SK-N-MC (cell line): ENCODE results near the gene COMMD6.
"Not testable (repeated sequence)": the region's sequence is repeated elsewhere in the genome, so short reads cannot be mapped to it uniquely, and the experiment has no call there.

Source experiments
- DNase-seq: peaks from one replicate; pipeline ENCODE4 v3.0.0-alpha.2; 2011; ENCODE audit warnings: low read depth, low spot score
- H3K27ac ChIP-seq: fragments of 200-600 bp; sonication (generic); 2 replicates; pipeline ENCODE4 v1.5.1; 2016; ENCODE audit warnings: mixed run types
- H3K36me3 ChIP-seq: fragments of 200-600 bp; sonication (generic); 2 replicates; pipeline ENCODE4 v1.6.1; 2017; ENCODE audit warnings: antibody characterized with exemption, low read length, mixed read lengths; ENCODE audit not compliant: insufficient read depth
- H3K4me3 ChIP-seq: fragments of 200-600 bp; sonication (generic); 2 replicates; pipeline ENCODE4 v1.5.1; 2016
- H3K9ac ChIP-seq: fragments of 200-600 bp; sonication (generic); 2 replicates; pipeline ENCODE4 v1.8.0; 2017; ENCODE audit warnings: mixed run types, mixed read lengths; ENCODE audit not compliant: insufficient read length
- H3K9me3 ChIP-seq: fragments of 200-600 bp; sonication (generic); 2 replicates; pipeline ENCODE4 v1.6.1; 2017; ENCODE audit warnings: low read depth, mild to moderate bottlenecking, antibody characterized with exemption, low read length, moderate library complexity, mixed read lengths
- EZH2 ChIP-seq: fragments of 200-600 bp; sonication (generic); IDR thresholded peaks from one replicate; pipeline ENCODE4 v1.6.1; 2017; ENCODE audit warnings: antibody characterized with exemption
- FOXP2 ChIP-seq: optimal IDR thresholded peaks from 2 replicates; pipeline ENCODE3; 2011; ENCODE audit warnings: mild to moderate bottlenecking, moderate library complexity; ENCODE audit not compliant: insufficient read depth; ENCODE audit errors: extremely low read length, control extremely low read depth
- POLR2AphosphoS5 ChIP-seq: IDR thresholded peaks from 2 replicates; pipeline ENCODE4 v1.6.1; 2012; ENCODE audit warnings: mild to moderate bottlenecking, low read depth, low read length, borderline replicate concordance

COMMD6 gene

DNA sequence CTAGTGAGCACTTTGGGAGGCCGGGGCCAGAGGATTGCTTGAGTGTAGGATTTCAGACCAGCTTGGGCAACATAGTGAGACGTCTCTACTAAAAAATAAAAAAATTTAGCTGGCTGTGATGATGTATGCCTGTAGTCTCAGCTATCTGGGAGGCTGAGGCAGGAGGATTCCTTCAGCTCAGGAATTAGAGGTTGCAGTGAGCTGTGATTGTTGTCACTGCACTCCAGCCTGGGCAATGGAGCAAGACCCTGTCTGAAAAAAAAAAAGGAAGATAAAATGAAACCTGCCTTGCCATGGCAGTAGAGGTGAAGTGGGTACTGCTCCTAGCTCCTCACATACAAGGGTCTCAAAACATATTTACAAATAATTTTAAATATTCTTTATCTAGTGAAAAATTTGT is 19.3 kb upstream of the COMMD6 start:
- H3K4me3 ChIP-seq, result no peak overlapping the region
- H3K9ac ChIP-seq, result no peak overlapping the region
- peaks cover 20% of the 10 kb centered on the region; the same call in 1 of the 2 replicates for H3K36me3 ChIP-seq
- DNase-seq, result no peak
- H3K9me3 ChIP-seq, result no peaks in the 10 kb centered on the region
- no peak for TF ChIP-seq POLR2AphosphoS5
- TF ChIP-seq FOXP2, result no peak
- TF ChIP-seq EZH2, result no peak
- H3K27ac ChIP-seq, result no peak overlapping the region

GRCh38 chr13:75555836-75556235 is 18.2 kb upstream of the COMMD6 start:
- Histone ChIP-seq H3K4me3 (no peak overlapping the region), H3K36me3 (peaks cover 18% of the 10 kb centered on the region; the same call in 1 of the 2 replicates), H3K9me3 (no peaks in the 10 kb centered on the region), H3K27ac (no peak overlapping the region), H3K9ac (no peak overlapping the region)
- TF ChIP-seq FOXP2 (no peak), POLR2AphosphoS5 (no peak)
- DNase-seq, result no peak

GRCh38 chr13:75554981-75555380 is 17.3 kb upstream of the COMMD6 start:
- Histone ChIP-seq H3K36me3 (peaks cover 15% of the 10 kb centered on the region; the same call in 1 of the 2 replicates), H3K27ac (no peak overlapping the region), H3K4me3 (no peak overlapping the region), H3K9ac (no peak overlapping the region), H3K9me3 (no peaks in the 10 kb centered on the region)
- TF ChIP-seq EZH2 (no peak), POLR2AphosphoS5 (no peak), FOXP2 (no peak)
- DNase-seq, result no peak

DNA sequence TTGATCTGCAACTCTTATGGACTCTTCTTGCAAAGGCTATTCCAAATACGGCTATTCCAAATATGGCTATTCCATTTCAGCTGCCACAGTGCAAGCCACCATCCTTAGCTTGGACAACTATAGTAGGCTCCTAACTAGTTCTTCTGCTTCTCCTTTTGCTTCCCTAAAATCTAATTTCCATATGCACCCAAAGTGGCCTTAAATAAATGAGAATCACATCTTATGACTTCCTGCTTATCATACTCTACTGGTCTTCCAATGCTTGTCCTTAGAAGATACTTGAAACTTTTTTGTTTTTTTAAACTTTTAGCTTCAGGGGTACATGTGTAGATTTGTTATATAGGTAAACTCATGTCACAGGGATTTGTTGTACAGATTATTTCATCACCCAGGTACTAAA is 16.8 kb upstream of the COMMD6 start:
- TF ChIP-seq EZH2 (no peak), POLR2AphosphoS5 (no peak), FOXP2 (no peak)
- Histone ChIP-seq H3K9me3 (no peaks in the 10 kb centered on the region), H3K4me3 (no peak overlapping the region), H3K27ac (no peak overlapping the region), H3K9ac (no peak overlapping the region), H3K36me3 (peaks cover 15% of the 10 kb centered on the region; the same call in 1 of the 2 replicates)
- DNase-seq, result no peak

GRCh38 chr13:75550159-75550567 is 12.5 kb upstream of the COMMD6 start:
- no peak for DNase-seq
- no peak for TF ChIP-seq POLR2AphosphoS5
- TF ChIP-seq EZH2, result no peak
- TF ChIP-seq FOXP2, result no peak
- H3K27ac ChIP-seq, result no peak overlapping the region

GRCh38 chr13:75549262-75550158 is 11.9 kb upstream of the COMMD6 start, which contains the start of gene UCHL3:
Gene UCHL3, plus strand, starts transcription at chr13:75549791. Its CDS starts 30 bp downstream, at chr13:75549821.
- Histone ChIP-seq H3K9ac (peak within 1 kb of the TSS; percentile 92), H3K9me3 (no peaks in the 10 kb centered on the region), H3K27ac (peak within 1 kb of the TSS; percentile 90), H3K36me3 (peaks cover 7% of the 10 kb centered on the region; the same call in 1 of the 2 replicates), H3K4me3 (peak within 1 kb of the TSS; percentile 93)
- peak; percentile 78 for DNase-seq
- peak; percentile 78 for TF ChIP-seq POLR2AphosphoS5
- TF ChIP-seq EZH2, result no peak
- peak; percentile 12 for TF ChIP-seq FOXP2

More at GRCh38 chr13:75550159-75550567, 12.5 kb upstream of the COMMD6 start:
- Histone ChIP-seq H3K4me3 (peak overlapping the region; percentile 93), H3K36me3 (peaks cover 14% of the 10 kb centered on the region; the same call in 1 of the 2 replicates), H3K9ac (peak overlapping the region; percentile 92), H3K9me3 (no peaks in the 10 kb centered on the region)

- Histone ChIP-seq H3K9me3 (no peaks in the 10 kb centered on the region), H3K36me3 (no peaks in the 10 kb centered on the region), H3K9ac (no peak overlapping the region), H3K27ac (no peak overlapping the region), H3K4me3 (no peak overlapping the region)
- DNase-seq, result no peak
- TF ChIP-seq FOXP2 (no peak), EZH2 (no peak), POLR2AphosphoS5 (no peak)
Measured at GRCh38 chr13:75547917-75548316, 10.3 kb upstream of the COMMD6 start.

DNA sequence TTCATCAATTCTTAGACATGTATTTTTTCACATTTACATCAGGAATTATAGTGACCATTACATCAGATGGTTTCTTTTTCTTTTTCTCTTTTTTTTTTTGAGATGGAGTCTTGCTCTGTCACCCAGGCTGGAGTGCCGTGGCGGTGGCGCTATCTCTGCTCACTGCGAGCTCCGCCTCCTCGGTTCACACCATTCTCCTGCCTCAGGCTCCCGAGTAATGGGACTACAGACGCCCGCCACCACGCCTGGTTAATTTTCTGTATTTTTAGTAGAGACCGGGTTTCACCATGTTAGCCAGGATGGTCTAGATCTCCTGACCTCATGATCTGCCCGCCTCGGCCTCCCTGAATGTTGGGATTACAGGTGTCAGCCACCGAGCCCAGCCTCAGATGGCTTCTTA is 7.7 kb upstream of the COMMD6 start:
- not testable (repeated sequence) for H3K9me3 ChIP-seq, H3K27ac ChIP-seq, H3K4me3 ChIP-seq, H3K36me3 ChIP-seq, DNase-seq, H3K9ac ChIP-seq
